Measurements from ENCODE around the gene NCS1. TPM values are rescaled to one million over a fixed set of nuclear protein-coding genes. Genes with fewer than 3 reads are reported as not detected.
"Not testable (repeated sequence)": the region's sequence is repeated elsewhere in the genome, so short reads cannot be mapped to it uniquely, and the experiment has no call there.

The NCS1 gene
- total RNA-seq, 1 donor from 2014 or later = 2.2 TPM

DNA sequence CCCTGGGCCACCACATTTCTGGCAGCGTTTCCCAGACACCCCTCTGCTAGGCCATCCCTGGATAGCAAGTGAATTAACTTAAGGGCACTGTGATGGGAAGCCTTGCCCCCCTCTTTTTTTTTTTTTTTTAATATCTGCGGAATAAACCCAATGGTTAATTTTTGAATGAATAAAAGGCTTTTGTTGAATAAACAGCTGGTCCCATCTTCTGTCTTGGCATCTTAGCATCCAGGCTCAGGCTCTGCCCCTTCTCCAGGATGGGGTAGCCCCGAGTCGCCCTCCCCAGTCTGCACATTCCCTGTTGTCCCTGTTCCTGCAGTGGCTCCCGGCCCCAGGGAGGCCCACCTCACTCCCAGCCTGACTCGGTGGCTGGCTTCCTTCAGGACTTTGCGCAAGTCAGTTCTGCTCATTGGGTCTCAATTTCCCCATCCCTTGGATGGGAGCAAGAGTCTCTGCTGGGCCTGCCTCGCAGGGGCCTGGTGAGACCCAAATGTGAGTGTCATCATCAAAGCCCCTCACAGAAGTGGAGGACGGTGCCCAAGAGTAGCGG, 64.3 kb downstream of the NCS1 start:
- intact Hi-C loops (cut with micrococcal nuclease) = loop anchor here (1.0 kb wide), 1 partner anchor 129 kb away; no protein-coding TSS in a partner anchor

DNA sequence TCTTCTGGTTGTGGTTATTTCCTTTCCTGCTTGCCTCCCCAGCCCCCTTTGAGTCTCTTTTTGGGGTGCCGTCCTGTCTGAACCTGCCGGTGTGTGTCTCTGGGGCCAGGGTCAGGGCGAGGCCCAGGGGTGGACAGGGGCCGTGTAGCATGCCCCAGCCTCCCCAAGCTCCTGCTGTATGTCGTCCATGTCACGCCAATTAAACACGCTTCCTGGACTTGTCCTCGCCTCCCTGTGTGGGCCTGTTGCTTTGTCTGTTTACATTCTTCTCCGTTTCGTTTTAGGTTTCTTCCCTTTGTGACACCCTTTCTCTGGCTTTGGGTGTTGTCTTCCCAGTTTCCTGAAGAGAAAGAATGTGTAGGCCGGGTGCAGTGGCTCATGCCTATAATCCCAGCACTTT, 64.9 kb downstream of the NCS1 start:
- intact Hi-C loops (cut with micrococcal nuclease) = no loop called here

DNA sequence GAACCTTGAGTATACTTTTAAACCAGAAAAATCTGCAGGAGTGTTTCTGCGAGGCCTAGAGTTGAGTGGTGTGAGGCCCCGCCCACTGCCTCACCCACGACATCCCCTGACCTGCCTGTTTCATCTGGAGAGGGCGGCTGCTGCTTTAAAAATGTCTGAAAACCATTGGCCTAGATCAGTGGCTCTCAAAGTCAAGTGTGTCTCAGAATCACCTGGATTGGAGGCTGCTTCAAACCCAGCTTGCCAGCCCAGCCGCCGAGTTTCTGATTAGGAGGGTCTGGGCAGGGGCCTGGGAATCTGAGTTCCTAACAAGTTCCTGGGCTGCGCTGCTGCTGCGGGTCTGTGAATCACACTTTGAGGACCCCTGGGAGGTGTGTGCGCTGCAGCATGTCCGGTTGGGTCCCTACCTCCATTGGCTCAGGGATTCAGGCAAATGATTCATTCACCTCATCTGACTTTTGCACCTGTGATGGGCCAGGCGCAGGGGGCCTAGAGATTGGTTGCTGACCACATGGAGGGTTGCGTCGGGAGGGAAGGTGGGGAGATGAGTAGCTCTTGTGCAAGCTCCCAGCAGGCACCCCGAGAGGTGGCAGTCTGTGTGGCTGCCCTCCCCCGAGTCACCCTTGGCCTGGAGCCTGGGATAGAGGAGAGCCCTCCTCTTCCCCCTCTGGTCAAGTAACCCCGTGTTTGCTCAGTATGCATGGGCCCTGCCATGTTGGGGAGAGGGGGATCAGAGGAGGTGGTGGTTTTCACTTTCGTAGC, 65.7 kb downstream of the NCS1 start:
- intact Hi-C loops (cut with micrococcal nuclease) = no loop called here

DNA sequence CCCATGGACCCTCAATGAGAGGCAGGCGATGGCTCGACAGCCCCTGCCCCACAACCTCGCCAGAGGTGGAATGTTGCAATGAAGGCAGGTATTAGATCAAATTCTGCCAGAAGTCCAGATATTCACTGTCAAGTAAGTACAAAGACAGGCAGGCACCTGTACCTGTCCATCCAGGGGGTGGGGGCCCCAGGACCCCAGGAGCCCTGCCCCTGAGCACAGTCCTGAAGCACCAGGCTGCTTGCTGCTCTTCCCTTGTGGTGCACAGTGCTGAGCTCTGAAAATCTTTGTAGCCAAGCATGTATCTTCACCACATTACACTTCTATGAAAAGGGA, 67.1 kb downstream of the NCS1 start:
- intact Hi-C loops (cut with micrococcal nuclease) = no loop called here

DNA sequence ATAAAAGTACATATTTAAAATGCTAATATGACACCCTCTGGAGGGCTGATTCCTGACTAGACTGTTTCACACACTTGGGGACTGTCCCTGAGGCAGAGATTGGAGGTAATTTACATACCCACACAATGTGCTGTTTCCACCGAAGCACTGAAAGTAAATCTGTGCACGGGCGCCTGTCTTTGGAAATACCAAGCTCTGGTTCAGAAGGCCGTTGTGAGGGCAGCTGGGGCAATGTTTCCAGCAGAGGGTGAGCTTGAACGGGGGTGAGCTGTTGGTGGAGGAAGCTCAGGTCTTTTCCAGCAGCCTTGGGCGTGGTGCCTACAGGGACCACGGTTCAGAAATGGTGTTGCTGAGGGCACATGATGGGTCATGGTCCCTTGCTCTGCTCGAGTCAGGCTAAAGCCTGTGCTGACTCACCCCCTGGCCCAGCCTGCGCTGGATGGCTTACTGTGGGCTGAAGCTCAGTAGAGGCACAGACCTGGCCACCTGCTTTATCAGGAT, 67.6 kb downstream of the NCS1 start:
- intact Hi-C loops (cut with micrococcal nuclease) = loop anchor here (5.0 kb wide), 2 partner anchors 112 to 352 kb away; no protein-coding TSS in a partner anchor

DNA sequence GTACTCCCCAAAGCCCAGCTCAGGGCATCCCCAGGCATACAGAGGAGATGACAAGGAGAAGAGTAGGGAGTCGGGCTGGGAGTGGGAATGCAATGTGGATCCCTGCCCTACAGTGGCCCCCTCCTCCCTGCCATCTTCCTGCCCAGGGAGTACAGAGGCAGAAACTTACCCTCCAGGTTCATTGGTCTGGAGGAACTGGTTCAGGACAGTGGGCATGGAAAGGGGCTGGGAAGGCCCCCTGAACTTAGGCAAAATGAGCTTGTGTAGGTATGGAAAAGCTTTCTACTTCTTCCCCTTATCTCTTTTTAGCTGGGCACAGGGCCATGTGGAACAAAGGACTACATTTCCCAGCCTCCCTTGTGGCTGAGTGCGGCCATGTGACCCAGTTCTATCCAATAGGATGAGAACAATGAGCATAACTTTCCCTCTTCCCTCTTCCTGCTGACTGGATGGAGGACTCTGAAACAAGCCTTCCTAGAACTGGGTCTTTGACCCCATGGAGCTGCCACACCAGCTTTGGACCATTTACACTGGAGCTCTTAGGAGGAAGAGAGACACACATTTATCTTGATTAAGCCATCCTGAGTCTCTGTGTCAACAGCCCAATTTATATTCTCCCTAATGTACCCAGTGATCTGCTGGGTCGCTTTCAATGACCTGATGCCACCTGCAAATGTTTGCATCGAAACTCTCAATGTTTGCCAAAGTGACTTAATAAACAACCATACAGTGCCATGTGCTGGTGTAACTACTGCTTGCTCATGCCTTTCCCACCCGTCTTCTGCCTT, 68.4 kb downstream of the NCS1 start:
- intact Hi-C loops (cut with micrococcal nuclease) = loop anchor here (5.0 kb wide), 2 partner anchors 113 to 353 kb away; no protein-coding TSS in a partner anchor

DNA sequence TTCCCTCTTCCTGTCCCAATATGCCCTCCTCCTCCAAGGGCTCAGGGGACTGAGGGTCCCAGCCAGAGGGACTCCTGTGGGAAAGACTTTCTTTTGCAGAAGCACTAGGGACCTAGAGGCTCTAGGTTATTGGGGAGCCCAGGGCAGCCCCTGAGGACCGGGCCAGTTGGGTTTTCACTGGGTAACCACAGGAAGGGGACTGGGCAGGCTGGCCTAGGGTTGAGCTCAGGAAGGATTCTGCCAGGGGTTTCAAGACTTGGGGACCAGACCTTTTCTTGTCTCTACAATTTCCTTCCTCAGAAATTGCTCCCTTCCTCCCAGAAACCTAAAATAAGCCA, 69.0 kb downstream of the NCS1 start:
- intact Hi-C loops (cut with micrococcal nuclease) = loop anchor here (5.0 kb wide), 2 partner anchors 114 to 354 kb away; no protein-coding TSS in a partner anchor

DNA sequence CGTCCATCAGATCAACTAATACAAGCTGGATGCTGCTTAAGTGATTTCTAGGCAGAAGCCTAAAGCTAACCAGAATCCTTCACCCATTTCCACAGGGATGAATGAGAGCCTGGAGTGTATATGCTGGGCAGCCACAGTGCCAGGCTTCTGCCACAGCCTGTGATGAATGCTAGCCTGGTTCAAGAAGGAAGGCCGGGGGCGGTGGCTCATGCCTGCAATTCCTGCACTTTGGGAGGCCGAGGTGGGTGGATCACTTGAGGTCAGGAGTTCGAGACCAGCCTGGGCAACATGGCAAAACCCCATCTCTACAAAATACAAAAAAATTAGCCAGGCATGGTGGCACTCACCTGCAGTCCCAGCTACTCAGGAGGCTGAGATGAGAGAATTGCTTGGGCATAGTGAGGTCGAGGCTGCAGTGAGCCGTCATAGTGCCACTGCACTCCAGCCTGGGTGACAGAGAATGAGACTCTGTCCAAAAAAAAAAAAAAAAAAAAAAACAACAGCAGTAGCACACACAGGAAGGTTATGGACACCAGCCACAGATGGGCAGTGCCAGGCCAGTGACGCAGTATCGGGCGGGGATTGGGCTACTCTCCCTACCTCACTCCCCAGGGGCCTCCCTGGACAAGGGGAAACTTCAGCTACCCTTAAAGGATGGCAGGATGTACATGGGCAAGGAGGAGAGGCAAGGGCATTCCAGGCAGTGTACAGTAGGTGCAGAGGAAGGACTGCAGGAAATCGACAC, 70.2 kb downstream of the NCS1 start:
- intact Hi-C loops (cut with micrococcal nuclease) = loop anchor here (5.0 kb wide), 2 partner anchors 115 to 355 kb away; no protein-coding TSS in a partner anchor

DNA sequence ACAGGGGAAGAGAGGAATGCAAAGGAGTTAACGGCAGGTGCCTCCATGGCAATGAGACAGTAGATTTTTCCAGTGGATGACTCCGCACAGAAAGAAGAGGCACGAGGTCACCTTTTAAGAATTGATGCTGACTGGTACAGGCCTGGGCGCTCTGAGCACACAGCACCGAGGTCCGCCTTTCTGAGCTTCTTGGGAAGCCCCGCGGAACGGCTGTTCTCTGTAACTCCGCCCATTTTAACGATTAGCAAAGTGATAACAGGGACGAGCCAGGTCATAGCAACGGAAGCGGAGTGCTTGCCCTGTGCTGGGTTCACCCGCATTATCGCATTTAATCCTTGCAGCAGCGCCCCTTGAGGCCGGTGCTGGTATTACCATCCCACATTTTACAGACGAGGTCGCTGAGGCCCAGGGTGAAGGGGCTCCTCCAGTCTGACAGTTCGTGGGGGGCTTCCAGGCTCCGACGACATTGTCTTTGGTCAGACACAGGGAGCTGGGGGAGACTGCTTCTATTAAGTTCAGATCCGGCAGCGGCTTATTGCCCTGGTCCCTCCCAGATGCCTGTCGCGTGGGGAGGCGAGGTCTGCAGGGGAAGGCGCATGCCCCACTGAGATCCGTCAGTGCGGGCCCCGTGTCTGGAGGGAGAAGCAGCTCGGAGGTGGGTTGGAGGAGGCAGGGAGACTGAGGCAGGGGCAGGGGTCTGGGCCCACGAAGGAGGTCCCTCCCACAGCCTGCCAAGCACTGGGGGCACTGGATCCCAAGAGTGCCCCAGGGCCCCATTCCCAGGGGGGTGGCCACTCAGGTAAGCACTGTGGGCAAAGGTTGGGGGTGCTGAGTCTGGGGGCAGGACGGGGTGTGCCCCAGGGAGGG, 71.0 kb downstream of the NCS1 start:
- intact Hi-C loops (cut with micrococcal nuclease) = loop anchor here (5.0 kb wide), 2 partner anchors 116 to 356 kb away; no protein-coding TSS in a partner anchor

DNA sequence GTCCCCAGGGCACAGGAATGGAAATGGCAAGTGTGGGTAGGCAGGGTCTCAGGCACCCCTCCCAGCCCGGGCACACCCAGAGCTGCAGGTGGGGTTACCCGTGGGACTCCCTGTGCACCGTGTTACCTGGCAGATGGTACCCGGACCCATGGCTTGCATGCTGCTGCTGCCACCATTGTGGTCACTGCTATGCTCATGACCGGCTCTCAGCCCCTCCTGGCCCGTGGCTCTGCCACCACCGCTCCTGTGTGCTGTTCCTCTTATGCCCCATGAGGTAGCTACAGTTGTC, 71.6 kb downstream of the NCS1 start:
- intact Hi-C loops (cut with micrococcal nuclease) = loop anchor here (5.0 kb wide), 2 partner anchors 117 to 357 kb away; no protein-coding TSS in a partner anchor

DNA sequence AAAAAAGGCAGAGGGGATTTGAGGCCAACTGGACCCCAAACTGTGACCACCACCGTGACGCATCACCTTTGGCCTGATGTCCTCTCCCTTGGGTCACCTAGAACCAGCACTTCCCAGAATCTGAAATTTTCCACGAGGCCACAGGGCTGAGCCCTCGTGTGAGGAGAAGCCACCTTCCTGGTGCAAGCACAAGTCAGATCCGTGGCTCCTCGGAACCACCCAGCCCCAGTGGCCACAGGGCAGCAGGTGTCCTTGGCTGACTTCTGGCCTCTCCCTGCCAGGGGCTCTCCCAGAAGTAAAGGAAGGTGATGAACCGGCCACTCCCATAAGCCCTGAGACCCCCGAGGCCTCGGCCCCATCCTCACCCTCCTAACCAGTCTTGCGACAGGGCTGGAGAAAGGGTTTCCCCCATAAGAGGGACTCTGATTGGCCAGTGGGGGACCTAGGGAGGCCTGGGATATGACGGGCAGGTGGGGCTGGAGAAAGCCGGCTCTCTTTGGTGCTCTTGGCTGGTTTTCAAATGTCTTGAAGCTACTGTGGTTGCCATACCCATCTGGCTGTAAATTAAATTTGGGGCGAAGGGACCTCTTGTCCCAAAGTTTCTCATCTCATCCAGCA, 72.5 kb downstream of the NCS1 start:
- intact Hi-C loops (cut with micrococcal nuclease) = loop anchor here (5.0 kb wide), 2 partner anchors 117 to 357 kb away; no protein-coding TSS in a partner anchor

DNA sequence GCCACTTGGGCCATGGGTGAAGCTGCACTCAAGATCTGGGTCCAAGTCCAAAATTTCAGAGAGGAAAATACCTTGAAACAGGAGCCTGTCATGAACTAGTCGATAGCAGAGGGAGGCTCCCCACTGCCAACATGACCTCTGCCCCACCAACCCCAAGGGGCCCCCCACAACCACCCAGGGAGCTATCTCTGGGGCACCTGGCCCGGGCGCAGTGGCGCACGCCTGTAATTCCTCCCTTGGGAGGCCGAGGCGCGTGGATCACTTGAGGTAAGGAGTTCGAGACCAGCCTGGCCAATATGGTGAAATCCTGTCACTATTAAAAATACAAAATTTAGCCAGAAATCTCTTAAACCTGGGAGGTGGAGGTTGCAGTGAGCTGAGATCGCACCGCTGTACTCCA, 73.3 kb downstream of the NCS1 start:
- intact Hi-C loops (cut with micrococcal nuclease) = no loop called here

DNA sequence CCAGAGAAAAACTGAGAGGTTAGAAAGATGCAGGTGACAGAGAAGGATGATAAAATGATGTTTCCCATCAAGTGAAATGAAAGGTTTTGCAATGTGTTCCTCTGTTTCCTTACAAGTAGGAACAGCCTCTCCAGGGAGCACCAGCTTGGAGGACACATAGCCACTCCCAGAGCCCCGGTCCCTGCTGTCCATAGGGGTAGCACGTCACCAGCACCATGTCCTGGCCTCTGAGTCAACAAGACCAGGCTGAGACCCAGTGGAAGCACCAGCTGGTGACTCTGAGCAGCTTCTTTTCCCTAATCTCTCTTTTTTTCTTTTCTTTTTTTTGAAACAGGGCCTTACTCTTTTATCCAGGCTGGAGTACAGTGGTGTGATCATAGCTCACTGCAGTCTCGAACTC, 73.9 kb downstream of the NCS1 start:
- intact Hi-C loops (cut with micrococcal nuclease) = no loop called here

DNA sequence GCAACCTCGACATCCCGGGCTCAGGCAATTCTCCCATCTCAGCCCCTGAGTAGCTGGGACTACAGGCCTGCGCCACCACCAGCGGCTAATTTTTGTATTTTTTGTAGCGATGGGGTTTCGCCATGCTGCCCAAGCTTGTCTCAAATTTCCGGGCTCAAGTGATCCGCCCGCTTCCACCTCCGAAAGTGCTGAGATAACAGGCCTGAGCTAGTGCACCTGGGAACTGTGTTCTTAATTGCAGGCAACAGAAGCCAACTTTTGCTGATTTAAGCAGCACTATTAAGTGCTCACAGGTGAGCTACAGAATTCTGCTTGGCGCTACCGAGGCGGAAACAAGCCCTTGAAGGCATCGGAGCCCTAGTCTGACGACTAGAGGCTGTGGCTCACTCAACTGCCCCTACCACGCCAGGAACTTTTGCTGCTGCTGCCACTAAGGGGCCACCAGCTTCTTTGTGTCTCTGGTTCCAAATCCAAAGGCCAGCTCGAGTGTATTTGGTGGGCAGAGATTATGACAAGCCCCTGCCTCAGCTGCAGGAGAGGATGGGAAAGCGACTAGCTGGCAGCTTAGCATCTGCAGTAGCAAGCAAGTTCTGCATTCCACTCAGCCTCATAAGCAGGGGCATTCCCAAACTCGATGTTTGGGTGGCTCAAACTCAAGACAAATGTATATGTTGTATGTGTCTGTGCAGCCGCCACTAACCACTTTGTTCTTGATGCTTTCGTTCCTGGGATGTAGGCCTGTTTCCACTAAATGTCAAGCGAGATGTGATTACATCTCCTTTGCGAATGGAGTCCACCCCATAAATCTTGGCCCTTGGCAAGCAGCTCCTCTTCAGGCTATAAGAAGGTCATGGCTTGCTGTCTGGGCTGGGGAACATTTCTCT, 82.8 kb downstream of the NCS1 start:
- intact Hi-C loops (cut with micrococcal nuclease) = no loop called here

DNA sequence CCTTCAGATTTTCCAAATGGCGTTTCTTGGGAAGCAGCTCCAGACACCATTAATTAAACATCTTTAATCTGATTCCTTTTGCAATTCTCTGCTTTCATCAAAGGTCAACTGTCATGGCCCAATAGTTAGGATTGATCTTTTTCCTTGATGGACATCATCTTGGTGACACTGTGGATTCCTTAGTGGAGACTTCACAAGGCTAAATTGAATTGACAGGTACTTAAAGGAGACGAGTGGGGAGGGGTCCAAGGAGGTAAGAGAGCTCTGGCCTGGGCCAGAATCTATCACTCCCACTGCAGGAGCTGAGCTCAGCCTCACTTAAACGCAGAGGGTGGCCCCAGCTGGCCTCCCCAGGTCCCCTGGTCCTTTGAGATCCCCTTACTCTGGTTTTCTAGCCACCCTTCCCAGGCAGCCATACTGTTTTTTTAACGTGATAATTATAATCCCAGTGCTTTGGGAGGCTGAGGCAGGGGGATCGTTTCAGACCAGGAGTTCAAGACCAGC, 83.5 kb downstream of the NCS1 start:
- intact Hi-C loops (cut with micrococcal nuclease) = no loop called here

DNA sequence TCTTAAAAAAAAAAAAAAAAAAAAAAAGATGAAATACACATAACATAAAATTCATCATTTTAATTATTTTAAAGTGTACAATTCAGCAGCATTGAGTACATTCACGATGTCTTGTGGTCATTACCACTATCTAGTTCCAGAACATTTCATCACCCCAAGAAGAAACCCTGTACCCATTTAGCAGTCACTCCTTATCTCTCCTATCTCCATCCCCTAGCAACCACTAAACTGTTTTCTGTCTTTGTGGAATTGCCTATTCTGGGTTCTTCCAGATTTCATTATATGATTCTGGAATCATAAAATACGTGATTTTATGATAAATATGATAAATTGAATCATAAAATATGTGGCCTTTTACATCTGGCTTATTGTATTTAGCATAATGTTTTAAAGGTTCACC, 84.4 kb downstream of the NCS1 start:
- intact Hi-C loops (cut with micrococcal nuclease) = no loop called here

DNA sequence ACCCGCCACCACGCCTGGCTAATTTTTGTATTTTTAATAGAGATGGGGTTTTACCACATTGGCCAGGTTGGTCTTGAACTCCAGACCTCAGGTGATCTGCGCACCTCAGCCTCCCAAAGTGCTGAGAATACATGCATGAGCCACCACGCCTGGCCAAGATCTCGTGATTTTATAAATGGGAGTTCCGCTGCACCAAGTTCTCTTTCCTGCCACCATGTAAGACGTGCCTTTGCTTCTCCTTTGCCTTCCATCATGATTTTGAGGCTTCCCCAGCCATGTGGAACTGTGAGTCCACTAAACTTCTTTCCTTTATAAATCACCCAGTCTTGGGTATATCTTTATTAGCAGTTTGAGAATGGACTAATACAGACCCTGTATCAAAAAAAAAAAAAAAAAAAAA, 85.9 kb downstream of the NCS1 start:
- intact Hi-C loops (cut with micrococcal nuclease) = not testable (repeated sequence)

DNA sequence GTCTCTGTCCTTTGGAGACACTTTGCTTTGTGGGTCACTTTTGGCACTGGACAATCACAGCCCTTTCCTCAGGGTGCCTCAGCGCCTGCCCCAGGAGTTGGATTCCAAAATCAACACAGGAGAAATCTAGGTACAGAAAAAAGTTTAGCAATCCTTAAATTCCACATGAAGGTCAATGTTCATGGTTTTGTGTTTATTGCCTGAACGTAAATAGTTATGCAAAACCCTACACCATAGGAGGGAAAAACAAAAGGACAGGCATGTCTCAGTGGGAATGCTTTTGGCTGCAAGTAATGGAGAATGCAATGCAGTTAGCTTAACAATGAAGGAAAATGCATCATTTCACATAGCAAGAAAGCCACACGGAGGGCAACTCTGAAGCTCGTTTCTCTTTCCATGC, 86.8 kb downstream of the NCS1 start:
- intact Hi-C loops (cut with micrococcal nuclease) = no loop called here
